HFF-Myc (cell line): ENCODE data around the gene SOCS6.

Experiments
- DNase-seq: peaks from one replicate; pipeline ENCODE4 v3.0.0-alpha.2; 2011; ENCODE audit warnings: low read depth; ENCODE audit errors: extremely low read depth
- H3K4me3 ChIP-seq: replicated peaks from 2 replicates; pipeline ENCODE4 v1.5.1; 2011; ENCODE audit warnings: low read depth, mild to moderate bottlenecking, control low read depth, low read length
- TF ChIP-seq, protein P1 (sequence below): IDR thresholded peaks from 2 replicates; pipeline ENCODE4 v1.5.1; 2012; ENCODE audit warnings: mild to moderate bottlenecking, low read depth, low read length, control low read depth; ENCODE audit errors: missing control alignments

Gene SOCS6

DNA sequence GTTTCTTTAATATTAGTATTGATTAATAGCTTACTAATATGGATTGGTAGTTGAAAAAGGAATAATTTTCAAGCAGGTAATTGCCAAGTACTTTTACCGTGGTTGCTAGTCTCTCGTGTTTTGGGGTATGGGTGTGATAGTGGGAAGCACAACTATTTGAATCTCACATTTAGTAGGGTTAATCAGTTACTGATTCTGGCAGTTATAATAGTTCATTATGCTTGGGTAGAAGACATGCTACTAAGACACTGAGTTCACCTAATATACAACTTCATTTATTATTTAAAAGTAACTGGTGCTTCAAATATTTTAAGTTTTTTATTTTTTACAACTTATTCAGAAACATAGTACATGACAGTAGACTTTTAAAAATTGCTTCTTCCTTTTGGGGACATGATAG is 33.5 kb downstream of the SOCS6 start:
- no peak overlapping the region for H3K4me3 ChIP-seq
- no peak for DNase-seq
- TF ChIP-seq, protein P1, sequence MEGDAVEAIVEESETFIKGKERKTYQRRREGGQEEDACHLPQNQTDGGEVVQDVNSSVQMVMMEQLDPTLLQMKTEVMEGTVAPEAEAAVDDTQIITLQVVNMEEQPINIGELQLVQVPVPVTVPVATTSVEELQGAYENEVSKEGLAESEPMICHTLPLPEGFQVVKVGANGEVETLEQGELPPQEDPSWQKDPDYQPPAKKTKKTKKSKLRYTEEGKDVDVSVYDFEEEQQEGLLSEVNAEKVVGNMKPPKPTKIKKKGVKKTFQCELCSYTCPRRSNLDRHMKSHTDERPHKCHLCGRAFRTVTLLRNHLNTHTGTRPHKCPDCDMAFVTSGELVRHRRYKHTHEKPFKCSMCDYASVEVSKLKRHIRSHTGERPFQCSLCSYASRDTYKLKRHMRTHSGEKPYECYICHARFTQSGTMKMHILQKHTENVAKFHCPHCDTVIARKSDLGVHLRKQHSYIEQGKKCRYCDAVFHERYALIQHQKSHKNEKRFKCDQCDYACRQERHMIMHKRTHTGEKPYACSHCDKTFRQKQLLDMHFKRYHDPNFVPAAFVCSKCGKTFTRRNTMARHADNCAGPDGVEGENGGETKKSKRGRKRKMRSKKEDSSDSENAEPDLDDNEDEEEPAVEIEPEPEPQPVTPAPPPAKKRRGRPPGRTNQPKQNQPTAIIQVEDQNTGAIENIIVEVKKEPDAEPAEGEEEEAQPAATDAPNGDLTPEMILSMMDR, result no peak

DNA sequence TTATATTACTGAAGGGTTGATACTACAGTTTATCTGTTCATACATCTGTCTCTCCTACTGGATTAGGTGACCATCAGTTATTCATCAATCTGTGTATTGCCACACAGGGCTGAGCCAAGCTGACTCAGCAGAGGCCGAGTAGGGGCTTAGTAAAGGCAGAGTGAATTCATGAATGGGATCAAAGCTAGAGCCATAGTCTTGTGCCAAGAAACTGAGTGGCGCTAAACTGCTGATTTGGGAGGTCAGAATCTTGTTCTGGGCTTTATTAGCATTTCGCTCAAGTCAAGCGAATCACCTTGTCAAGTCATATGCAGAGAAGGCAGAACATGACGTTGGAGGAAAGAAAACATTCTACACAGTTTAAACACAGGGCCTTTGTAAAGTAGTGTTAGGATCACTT is 34.1 kb downstream of the SOCS6 start:
- no peak overlapping the region for H3K4me3 ChIP-seq
- no peak for DNase-seq
- TF ChIP-seq, protein P1, result no peak

DNA sequence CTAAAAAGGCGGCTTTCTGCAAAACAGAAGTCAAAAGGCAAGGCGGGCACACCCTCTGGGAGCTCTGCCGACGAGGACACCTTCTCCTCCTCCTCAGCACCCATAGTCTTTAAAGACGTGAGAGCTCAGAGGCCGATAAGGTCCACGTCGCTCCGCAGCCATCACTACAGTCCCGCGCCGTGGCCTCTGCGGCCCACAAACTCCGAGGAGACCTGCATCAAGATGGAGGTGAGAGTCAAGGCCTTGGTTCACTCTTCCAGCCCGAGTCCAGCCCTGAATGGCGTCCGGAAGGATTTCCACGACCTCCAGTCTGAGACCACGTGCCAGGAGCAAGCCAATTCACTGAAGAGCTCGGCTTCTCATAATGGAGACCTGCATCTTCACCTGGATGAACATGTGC is 36.1 kb downstream of the SOCS6 start:
- DNase-seq, result no peak
- no peak overlapping the region for H3K4me3 ChIP-seq
- TF ChIP-seq, protein P1, result no peak

DNA sequence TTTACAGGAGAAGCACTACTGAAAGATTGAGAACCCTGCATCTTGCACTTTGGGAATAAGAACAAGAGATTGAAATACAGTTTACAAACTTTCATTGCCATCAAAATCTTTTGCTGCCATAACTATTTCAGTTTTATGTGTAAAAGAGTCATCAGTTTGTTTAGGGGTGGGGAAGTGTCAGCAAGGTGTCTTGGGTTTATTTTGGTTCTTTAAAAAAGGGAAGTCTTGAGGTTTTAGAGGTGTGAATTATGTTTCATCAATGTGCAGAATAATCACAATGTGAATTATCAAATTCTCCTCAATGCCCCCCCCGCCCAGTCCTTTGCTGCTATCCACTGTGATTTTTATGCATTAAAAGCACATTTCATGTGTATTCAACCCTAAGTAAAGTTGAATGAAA is 37.4 kb downstream of the SOCS6 start:
- TF ChIP-seq, protein P1, result no peak
- DNase-seq, result no peak
- no peak overlapping the region for H3K4me3 ChIP-seq

DNA sequence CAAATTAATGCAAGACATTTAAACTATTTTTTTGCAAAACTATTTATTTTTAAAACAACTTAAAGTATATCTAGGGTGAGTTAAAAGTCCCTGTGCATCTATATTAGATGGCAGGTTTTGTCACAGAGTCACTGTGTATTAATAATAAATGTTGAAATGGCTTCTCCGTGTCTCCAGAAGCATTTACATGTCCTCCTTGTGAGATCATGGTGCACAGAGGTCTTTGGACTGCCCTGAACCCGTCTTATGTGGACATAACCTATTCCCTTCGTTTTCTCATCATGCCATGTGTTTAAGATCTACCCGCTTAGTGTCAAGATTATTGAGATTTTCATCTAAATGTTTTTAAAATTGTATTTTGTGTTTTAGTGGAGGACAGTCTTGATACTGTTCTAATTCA is 39.3 kb downstream of the SOCS6 start:
- no peak for DNase-seq
- no peak overlapping the region for H3K4me3 ChIP-seq
- TF ChIP-seq, protein P1, result no peak

DNA sequence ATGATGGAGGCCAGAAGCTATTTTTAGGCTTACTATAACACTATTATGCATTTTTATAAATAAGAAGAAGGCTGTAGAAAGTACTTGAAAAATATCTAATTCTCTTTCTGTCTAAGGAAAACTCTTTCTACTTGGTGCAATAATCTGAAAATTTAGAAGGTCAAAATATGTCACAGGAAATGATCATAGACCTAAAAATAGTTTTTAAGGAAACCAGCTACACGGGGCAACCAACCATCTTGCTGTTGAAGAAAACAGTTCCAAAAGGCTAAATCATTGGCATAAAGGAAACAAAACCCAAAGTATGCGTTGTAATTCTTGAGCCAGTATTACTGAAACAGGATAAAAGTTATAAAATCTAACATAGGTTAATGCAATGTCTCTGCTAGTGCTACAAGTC is 40.2 kb downstream of the SOCS6 start:
- no peak for DNase-seq
- TF ChIP-seq, protein P1, result no peak

DNA sequence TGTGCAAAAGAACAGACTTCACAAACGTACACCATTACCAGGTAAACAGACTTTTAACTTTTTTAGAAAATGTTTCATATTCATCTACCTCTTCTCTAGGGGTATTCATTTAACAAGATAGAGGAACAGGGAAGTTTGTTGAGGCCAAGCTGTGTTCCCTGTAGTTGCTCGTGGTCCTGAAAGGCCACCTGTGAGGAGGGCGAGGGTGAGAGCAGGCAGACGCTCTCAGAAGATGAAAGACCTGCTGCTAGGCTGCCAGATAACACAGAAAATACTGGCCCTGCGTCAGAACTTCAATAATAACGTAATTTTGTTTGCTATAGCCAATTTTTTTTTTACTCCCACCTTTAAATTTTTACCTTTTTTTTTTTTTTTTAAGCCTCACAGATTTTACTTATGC is 42.0 kb downstream of the SOCS6 start:
- no peak for DNase-seq
- H3K4me3 ChIP-seq, result no peak overlapping the region
- TF ChIP-seq, protein P1, result no peak

More for the DNA sequence above, 40.2 kb downstream of the SOCS6 start:
- H3K4me3 ChIP-seq, result no peak overlapping the region
